Measurements from ENCODE around the gene CNTN5.

Gene CNTN5

GRCh38 chr11:100338144-100338840 lies 1317.5 kb downstream of the CNTN5 start:
- TF ChIP-seq CTCF (IDR thresholded peaks at IDR 0.05; ENCODE audit: insufficient read depth, missing control alignments): no peak
- DNase-seq (ENCODE audit: insufficient read length, low spot score): no peak

GRCh38 chr11:100340466-100341319 lies 1319.9 kb downstream of the CNTN5 start:
- no peak for TF ChIP-seq CTCF (IDR thresholded peaks at IDR 0.05; ENCODE audit: insufficient read depth, missing control alignments)
- FAIRE-seq (no peak), DNase-seq (ENCODE audit: insufficient read length, low spot score) (no peak)

More at GRCh38 chr11:100338144-100338840, 1317.5 kb downstream of the CNTN5 start:
- no peak for FAIRE-seq

GRCh38 chr11:100353083-100353482 lies 1332.3 kb downstream of the CNTN5 start:
- DNase-seq (ENCODE audit: insufficient read length, low spot score): no peak
- FAIRE-seq: no peak
- no peak for TF ChIP-seq CTCF (IDR thresholded peaks at IDR 0.05; ENCODE audit: insufficient read depth, missing control alignments)

- no peak for TF ChIP-seq CTCF (IDR thresholded peaks at IDR 0.05; ENCODE audit: insufficient read depth, missing control alignments)
- DNase-seq (ENCODE audit: insufficient read length, low spot score) (no peak), FAIRE-seq (no peak)
Measured at GRCh38 chr11:100354736-100355135, 1334.0 kb downstream of the CNTN5 start.

- TF ChIP-seq CTCF (IDR thresholded peaks at IDR 0.05; ENCODE audit: insufficient read depth, missing control alignments): no peak
- DNase-seq (ENCODE audit: insufficient read length, low spot score): no peak
- FAIRE-seq: no peak
Measured at GRCh38 chr11:100356035-100356434, 1335.3 kb downstream of the CNTN5 start.

GRCh38 chr11:100359281-100359680 lies 1338.5 kb downstream of the CNTN5 start:
- no peak for TF ChIP-seq CTCF (IDR thresholded peaks at IDR 0.05; ENCODE audit: insufficient read depth, missing control alignments)
- DNase-seq (ENCODE audit: insufficient read length, low spot score) (no peak), FAIRE-seq (no peak)

- FAIRE-seq: no peak
- no peak for TF ChIP-seq CTCF (IDR thresholded peaks at IDR 0.05; ENCODE audit: insufficient read depth, missing control alignments)
- DNase-seq (ENCODE audit: insufficient read length, low spot score): no peak
Measured at GRCh38 chr11:100367892-100368291, 1347.1 kb downstream of the CNTN5 start.
